Neural progenitor cell (in vitro differentiated cells): ENCODE data around the gene LRP1B. TPM values are rescaled to one million over a fixed set of nuclear protein-coding genes. Genes with fewer than 3 reads are reported as not detected.

Experiments
- DNase-seq: peaks from one replicate; pipeline ENCODE4 v3.0.0-alpha.2; 2016; ENCODE audit warnings: low spot score
- H2AFZ ChIP-seq: fragments of 200-600 bp; sonication (generic); replicated peaks from 2 replicates; pipeline ENCODE4 v1.6.1; 2016; ENCODE audit warnings: antibody characterized with exemption
- H3F3A ChIP-seq: fragments of 200-600 bp; sonication (generic); 2 replicates; pipeline ENCODE4 v1.6.1; 2016; ENCODE audit warnings: antibody characterized with exemption, low read depth
- H3K27ac ChIP-seq: fragments of 200-600 bp; sonication (generic); 2 replicates; pipeline ENCODE4 v1.5.1; 2016; ENCODE audit warnings: mild to moderate bottlenecking
- H3K27me3 ChIP-seq: fragments of 200-600 bp; sonication (generic); 2 replicates; pipeline ENCODE4 v1.6.1; 2016; ENCODE audit warnings: mild to moderate bottlenecking, moderate library complexity
- H3K36me3 ChIP-seq: fragments of 200-600 bp; sonication (generic); 2 replicates; pipeline ENCODE4 v1.5.1; 2016
- H3K4me1 ChIP-seq: fragments of 200-600 bp; sonication (generic); 2 replicates; pipeline ENCODE4 v1.6.1; 2016; ENCODE audit warnings: mixed run types
- H3K4me2 ChIP-seq: fragments of 200-600 bp; sonication (generic); 2 replicates; pipeline ENCODE4 v1.6.1; 2016
- H3K4me3 ChIP-seq: fragments of 200-600 bp; sonication (generic); 2 replicates; pipeline ENCODE4 v1.5.1; 2016
- H3K79me2 ChIP-seq: fragments of 200-600 bp; sonication (generic); 2 replicates; pipeline ENCODE4 v1.6.1; 2016; ENCODE audit warnings: low read depth
- H3K9ac ChIP-seq: fragments of 200-600 bp; sonication (generic); 2 replicates; pipeline ENCODE4 v1.6.1; 2016
- H3K9me3 ChIP-seq: fragments of 200-600 bp; sonication (generic); 2 replicates; pipeline ENCODE4 v1.5.1; 2016; ENCODE audit warnings: low read depth
- H4K20me1 ChIP-seq: fragments of 200-600 bp; sonication (generic); 2 replicates; pipeline ENCODE4 v1.6.1; 2016; ENCODE audit warnings: low read depth
- H3K27ac Mint-ChIP-seq: 3 replicates; pipeline ENCODE4 v1.8.0; 2021; ENCODE audit warnings: mixed read lengths
- H3K27me3 Mint-ChIP-seq: 2 replicates; pipeline ENCODE4 v1.8.0; 2022; ENCODE audit warnings: low read depth, mild to moderate bottlenecking, inconsistent platforms, moderate library complexity, mixed read lengths; ENCODE audit not compliant: insufficient read depth
- H3K36me3 Mint-ChIP-seq: 3 replicates; pipeline ENCODE4 v1.8.0; 2021; ENCODE audit warnings: mixed read lengths
- H3K4me1 Mint-ChIP-seq: 3 replicates; pipeline ENCODE4 v1.8.0; 2021; ENCODE audit warnings: mixed read lengths
- H3K4me3 Mint-ChIP-seq: 3 replicates; pipeline ENCODE4 v1.8.0; 2021; ENCODE audit warnings: mild to moderate bottlenecking, moderate library complexity, mixed read lengths
- H3K9me3 Mint-ChIP-seq: 3 replicates; pipeline ENCODE4 v1.8.0; 2020; ENCODE audit warnings: mixed read lengths
- EZH2 ChIP-seq: fragments of 200-600 bp; sonication (generic); IDR thresholded peaks from 2 replicates; pipeline ENCODE4 v1.6.1; 2017; ENCODE audit warnings: antibody characterized with exemption, mild to moderate bottlenecking, moderate library complexity
- EZH2phosphoT487 ChIP-seq: fragments of 200-600 bp; sonication (generic); IDR thresholded peaks from 2 replicates; pipeline ENCODE4 v1.6.1; 2017; ENCODE audit warnings: antibody characterized with exemption
- total RNA-seq: library from RNA; depleted of rRNA; stranded (reverse); fragments of >200 nt; gene quantifications from 2 replicates; pipeline ENCODE4 v1.2.3, GENCODE V29; 2015; ENCODE audit warnings: low replicate concordance
- TF ChIP-seq, protein P1 (sequence below): fragments of 200-600 bp; sonication (generic); IDR thresholded peaks from 2 replicates; pipeline ENCODE4 v1.5.1; 2017; ENCODE audit warnings: antibody characterized with exemption, mild to moderate bottlenecking

The LRP1B gene
- total RNA-seq, 1 donor from 2014 or later: not detected

DNA sequence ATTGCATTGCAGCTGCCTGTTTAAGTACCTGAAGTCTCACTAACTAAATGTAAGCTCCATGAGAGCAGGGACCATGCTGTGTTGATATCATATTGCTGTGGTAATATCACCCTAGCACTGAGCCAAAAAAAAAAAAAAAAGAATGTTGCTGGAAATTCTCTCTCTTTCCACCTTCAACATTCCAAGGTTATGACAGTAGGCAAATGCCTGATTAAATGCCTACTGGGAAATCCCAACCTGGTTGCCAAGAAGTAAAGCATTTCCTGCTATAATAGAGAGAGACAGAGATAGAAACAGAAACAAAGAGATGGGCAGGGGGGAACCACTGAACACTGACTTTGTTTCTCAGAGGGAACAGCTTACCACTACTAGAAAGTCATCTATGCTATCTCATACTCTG lies 1604.2 kb downstream of the LRP1B start:
- H3F3A ChIP-seq: no peaks in the 10 kb centered on the region
- H4K20me1 ChIP-seq: no peaks in the 10 kb centered on the region
- H3K27me3 Mint-ChIP-seq: no peaks in the 10 kb centered on the region
- no peak overlapping the region for H3K9ac ChIP-seq
- H3K4me1 ChIP-seq: no peaks in the 10 kb centered on the region
- no peaks in the 10 kb centered on the region for H3K27me3 ChIP-seq
- H3K4me2 ChIP-seq: no peak overlapping the region
- no peaks in the 10 kb centered on the region for H3K36me3 ChIP-seq
- no peak for TF ChIP-seq EZH2phosphoT487
- no peak for TF ChIP-seq EZH2
- TF ChIP-seq, protein P1, sequence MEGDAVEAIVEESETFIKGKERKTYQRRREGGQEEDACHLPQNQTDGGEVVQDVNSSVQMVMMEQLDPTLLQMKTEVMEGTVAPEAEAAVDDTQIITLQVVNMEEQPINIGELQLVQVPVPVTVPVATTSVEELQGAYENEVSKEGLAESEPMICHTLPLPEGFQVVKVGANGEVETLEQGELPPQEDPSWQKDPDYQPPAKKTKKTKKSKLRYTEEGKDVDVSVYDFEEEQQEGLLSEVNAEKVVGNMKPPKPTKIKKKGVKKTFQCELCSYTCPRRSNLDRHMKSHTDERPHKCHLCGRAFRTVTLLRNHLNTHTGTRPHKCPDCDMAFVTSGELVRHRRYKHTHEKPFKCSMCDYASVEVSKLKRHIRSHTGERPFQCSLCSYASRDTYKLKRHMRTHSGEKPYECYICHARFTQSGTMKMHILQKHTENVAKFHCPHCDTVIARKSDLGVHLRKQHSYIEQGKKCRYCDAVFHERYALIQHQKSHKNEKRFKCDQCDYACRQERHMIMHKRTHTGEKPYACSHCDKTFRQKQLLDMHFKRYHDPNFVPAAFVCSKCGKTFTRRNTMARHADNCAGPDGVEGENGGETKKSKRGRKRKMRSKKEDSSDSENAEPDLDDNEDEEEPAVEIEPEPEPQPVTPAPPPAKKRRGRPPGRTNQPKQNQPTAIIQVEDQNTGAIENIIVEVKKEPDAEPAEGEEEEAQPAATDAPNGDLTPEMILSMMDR: no peak
- peaks cover 7% of the 10 kb centered on the region for H3K4me1 Mint-ChIP-seq
- H3K9me3 ChIP-seq: no peaks in the 10 kb centered on the region
- H2AFZ ChIP-seq: no peak overlapping the region
- DNase-seq: no peak
- H3K36me3 Mint-ChIP-seq: no peaks in the 10 kb centered on the region
- no peak overlapping the region for H3K27ac Mint-ChIP-seq
- H3K27ac ChIP-seq: no peak overlapping the region
- no peaks in the 10 kb centered on the region for H3K79me2 ChIP-seq
- no peak overlapping the region for H3K4me3 Mint-ChIP-seq
- no peaks in the 10 kb centered on the region for H3K9me3 Mint-ChIP-seq
- H3K4me3 ChIP-seq: no peak overlapping the region

GRCh38 chr2:140512106-140512505 lies 1618.7 kb downstream of the LRP1B start:
- H3K27ac Mint-ChIP-seq: no peak overlapping the region
- Histone ChIP-seq H2AFZ (no peak overlapping the region), H3K79me2 (no peaks in the 10 kb centered on the region), H3K9me3 (no peaks in the 10 kb centered on the region), H4K20me1 (no peaks in the 10 kb centered on the region), H3K4me2 (no peak overlapping the region), H3K4me3 (no peak overlapping the region), H3F3A (no peaks in the 10 kb centered on the region), H3K27me3 (no peaks in the 10 kb centered on the region), H3K36me3 (no peaks in the 10 kb centered on the region), H3K4me1 (no peaks in the 10 kb centered on the region), H3K27ac (no peak overlapping the region), H3K9ac (no peak overlapping the region)
- no peaks in the 10 kb centered on the region for H3K27me3 Mint-ChIP-seq
- DNase-seq: no peak
- H3K4me1 Mint-ChIP-seq: peaks cover 12% of the 10 kb centered on the region
- no peak overlapping the region for H3K4me3 Mint-ChIP-seq
- TF ChIP-seq EZH2 (no peak), EZH2phosphoT487 (no peak)
- TF ChIP-seq, protein P1: no peak
- no peaks in the 10 kb centered on the region for H3K36me3 Mint-ChIP-seq
- H3K9me3 Mint-ChIP-seq: no peaks in the 10 kb centered on the region

GRCh38 chr2:140509765-140510164 lies 1621.1 kb downstream of the LRP1B start:
- no peaks in the 10 kb centered on the region for H3K36me3 ChIP-seq
- Mint-ChIP-seq H3K27me3 (no peaks in the 10 kb centered on the region), H3K9me3 (no peaks in the 10 kb centered on the region), H3K4me1 (peaks cover 12% of the 10 kb centered on the region), H3K36me3 (no peaks in the 10 kb centered on the region), H3K4me3 (no peak overlapping the region), H3K27ac (no peak overlapping the region)
- no peak for DNase-seq
- no peak overlapping the region for H3K4me3 ChIP-seq
- H4K20me1 ChIP-seq: no peaks in the 10 kb centered on the region
- H3K27ac ChIP-seq: no peak overlapping the region
- no peaks in the 10 kb centered on the region for H3K27me3 ChIP-seq
- H3K79me2 ChIP-seq: no peaks in the 10 kb centered on the region
- H3F3A ChIP-seq: no peaks in the 10 kb centered on the region
- H3K4me2 ChIP-seq: no peak overlapping the region
- H2AFZ ChIP-seq: no peak overlapping the region
- no peaks in the 10 kb centered on the region for H3K9me3 ChIP-seq
- TF ChIP-seq EZH2phosphoT487 (no peak), EZH2 (no peak)
- TF ChIP-seq, protein P1: no peak
- H3K9ac ChIP-seq: no peak overlapping the region
- no peaks in the 10 kb centered on the region for H3K4me1 ChIP-seq
